C4-2B (cell line): ENCODE results near the gene HDAC4.

ENCODE experiments used
- ZFX ChIP-seq: fragments of 450-650 bp; IDR thresholded peaks from 2 replicates; pipeline ENCODE4 v1.6.1; 2017
- TF ChIP-seq, protein P1 (sequence below): fragments of 450-650 bp; conservative IDR thresholded peaks from 2 replicates; pipeline ENCODE4 v1.5.1; 2017; ENCODE audit warnings: mild to moderate bottlenecking

DNA sequence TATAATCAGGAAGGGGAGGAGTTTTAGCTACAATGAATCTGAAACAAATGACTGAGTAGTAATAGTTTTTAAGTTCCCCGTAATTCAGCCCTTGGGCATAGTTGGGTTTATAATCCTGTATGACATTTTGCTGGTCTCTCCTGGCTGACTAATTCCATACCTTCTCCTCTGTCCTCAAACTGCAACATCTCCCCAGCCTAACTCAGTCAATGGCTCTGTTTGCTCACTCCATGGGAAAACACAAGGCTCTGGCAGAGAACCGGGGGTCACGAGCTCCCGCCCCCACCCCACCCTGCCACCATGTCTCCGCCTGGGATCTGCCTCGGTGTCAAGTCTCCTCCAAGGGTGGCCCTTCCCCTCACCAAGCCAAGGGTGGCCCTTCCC, 168.6 kb downstream of the HDAC4 start:
- TF ChIP-seq, protein P1, sequence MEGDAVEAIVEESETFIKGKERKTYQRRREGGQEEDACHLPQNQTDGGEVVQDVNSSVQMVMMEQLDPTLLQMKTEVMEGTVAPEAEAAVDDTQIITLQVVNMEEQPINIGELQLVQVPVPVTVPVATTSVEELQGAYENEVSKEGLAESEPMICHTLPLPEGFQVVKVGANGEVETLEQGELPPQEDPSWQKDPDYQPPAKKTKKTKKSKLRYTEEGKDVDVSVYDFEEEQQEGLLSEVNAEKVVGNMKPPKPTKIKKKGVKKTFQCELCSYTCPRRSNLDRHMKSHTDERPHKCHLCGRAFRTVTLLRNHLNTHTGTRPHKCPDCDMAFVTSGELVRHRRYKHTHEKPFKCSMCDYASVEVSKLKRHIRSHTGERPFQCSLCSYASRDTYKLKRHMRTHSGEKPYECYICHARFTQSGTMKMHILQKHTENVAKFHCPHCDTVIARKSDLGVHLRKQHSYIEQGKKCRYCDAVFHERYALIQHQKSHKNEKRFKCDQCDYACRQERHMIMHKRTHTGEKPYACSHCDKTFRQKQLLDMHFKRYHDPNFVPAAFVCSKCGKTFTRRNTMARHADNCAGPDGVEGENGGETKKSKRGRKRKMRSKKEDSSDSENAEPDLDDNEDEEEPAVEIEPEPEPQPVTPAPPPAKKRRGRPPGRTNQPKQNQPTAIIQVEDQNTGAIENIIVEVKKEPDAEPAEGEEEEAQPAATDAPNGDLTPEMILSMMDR: no peak
- no peak for TF ChIP-seq ZFX
